WI38 (cell line): ENCODE results near the gene MAPK4.

Source experiments
- H3K4me3 ChIP-seq: 2 replicates; pipeline ENCODE4 v1.5.1; 2011; ENCODE audit warnings: low read depth, mild to moderate bottlenecking, control low read depth, low read length
- CTCF ChIP-seq: IDR thresholded peaks from 2 replicates; pipeline ENCODE4 v1.5.1; 2012; ENCODE audit warnings: low read depth, mild to moderate bottlenecking, control low read depth, low read length

The MAPK4 gene

GRCh38 chr18:50647792-50648191 lies 87.9 kb downstream of the MAPK4 start:
- H3K4me3 ChIP-seq, result no peak overlapping the region
- no peak for TF ChIP-seq CTCF

- H3K4me3 ChIP-seq, result no peak overlapping the region
- TF ChIP-seq CTCF, result no peak
Measured at GRCh38 chr18:50649821-50650220, 89.9 kb downstream of the MAPK4 start.

DNA sequence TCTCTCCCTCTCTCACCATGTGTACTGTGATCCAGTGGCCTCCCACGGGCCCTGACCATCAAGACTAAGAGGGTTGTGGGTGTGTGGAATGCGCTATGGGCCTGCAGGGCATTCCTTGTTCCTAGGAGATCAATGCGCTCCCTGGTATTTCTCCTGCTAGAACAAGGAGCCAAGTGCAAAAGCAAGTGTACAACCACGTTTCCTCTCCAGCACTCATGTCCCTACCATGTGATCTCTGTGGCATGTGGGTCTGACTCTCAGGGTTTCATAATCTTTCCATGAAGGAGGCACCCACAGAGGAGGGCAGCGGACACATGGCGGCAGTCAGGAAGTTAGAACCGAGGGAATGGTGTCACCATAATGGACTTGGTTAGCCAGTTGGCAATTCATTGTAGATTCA lies 91.4 kb downstream of the MAPK4 start:
- no peak for TF ChIP-seq CTCF
- no peak overlapping the region for H3K4me3 ChIP-seq

DNA sequence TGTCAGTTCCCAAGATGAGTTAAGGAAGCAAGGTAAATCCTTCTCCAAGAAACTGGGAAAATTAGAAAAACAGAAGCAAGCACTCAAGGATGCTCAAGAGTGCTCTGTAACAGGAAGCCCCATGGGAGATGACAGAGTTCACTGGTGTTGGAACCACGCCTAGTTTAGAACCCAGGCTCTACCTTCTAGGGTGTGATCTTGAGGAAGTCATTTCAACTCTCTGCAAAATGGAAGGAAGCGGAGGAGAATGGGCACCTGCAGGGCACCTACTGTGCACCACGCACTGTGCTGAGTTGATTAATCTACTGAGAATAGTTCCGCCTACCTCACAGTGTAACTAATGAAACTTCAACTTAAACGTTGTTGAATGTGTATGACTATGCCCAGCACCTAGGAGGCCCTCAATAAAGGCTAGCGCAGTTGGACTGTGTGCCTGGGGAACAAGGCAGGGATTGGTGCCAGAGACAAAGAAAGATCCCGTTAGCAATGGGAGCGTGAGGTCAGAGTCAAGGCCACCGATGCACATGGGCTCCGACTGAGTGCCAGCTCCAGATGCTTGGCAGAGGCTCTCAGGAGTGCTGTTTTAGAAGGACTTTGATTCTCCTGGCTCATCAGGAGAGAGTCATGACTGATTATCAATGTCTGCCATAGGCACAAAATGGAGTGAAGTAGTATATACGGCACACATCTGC lies 93.7 kb downstream of the MAPK4 start:
- no peak for TF ChIP-seq CTCF
- no peak overlapping the region for H3K4me3 ChIP-seq

DNA sequence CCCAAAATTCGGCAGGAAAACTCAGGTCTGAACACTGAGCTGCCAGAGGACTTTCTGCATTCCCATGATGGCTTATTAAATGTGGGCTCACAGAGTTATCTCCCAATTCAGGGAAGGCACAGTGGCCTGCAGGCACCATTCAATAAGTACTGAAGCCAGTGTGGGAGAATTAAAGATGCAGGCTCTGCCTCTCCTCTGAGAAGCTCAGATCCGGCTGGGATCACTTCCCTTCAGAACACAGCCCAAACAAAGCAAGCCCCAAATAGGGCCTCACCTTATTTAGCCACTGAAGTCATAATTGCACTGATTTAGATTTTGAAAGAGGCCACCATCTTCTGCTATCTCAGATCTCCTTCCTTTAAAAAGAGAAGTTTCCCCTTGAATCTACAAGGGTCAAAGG lies 94.3 kb downstream of the MAPK4 start:
- TF ChIP-seq CTCF, result no peak
- H3K4me3 ChIP-seq, result no peak overlapping the region

- TF ChIP-seq CTCF, result no peak
Measured at GRCh38 chr18:50654658-50655550, 95.0 kb downstream of the MAPK4 start.

GRCh38 chr18:50656396-50656795 lies 96.5 kb downstream of the MAPK4 start:
- TF ChIP-seq CTCF, result no peak

More at GRCh38 chr18:50654658-50655550, 95.0 kb downstream of the MAPK4 start:
- H3K4me3 ChIP-seq, result no peak overlapping the region

More at GRCh38 chr18:50656396-50656795, 96.5 kb downstream of the MAPK4 start:
- H3K4me3 ChIP-seq, result no peak overlapping the region
